Mucosa of stomach (tissue), 1 donor: ENCODE data around the gene FHAD1.

Source experiments
- H3K27me3 ChIP-seq: one replicate; pipeline ENCODE4 v1.7.0; 2013; ENCODE audit warnings: mild to moderate bottlenecking, low read length; ENCODE audit not compliant: control insufficient read depth, insufficient read depth
- H3K36me3 ChIP-seq: one replicate; pipeline ENCODE4 v1.7.0; 2013; ENCODE audit warnings: low read length; ENCODE audit not compliant: control insufficient read depth, insufficient read depth
- H3K4me1 ChIP-seq: one replicate; pipeline ENCODE4 v1.7.0; 2013; ENCODE audit warnings: mild to moderate bottlenecking, low read length; ENCODE audit not compliant: control insufficient read depth, insufficient read depth
- H3K4me3 ChIP-seq: one replicate; pipeline ENCODE4 v1.7.0; 2013; ENCODE audit warnings: low read length
- H3K9ac ChIP-seq: one replicate; pipeline ENCODE4 v1.7.0; 2013; ENCODE audit warnings: mild to moderate bottlenecking, low read length, moderate library complexity
- H3K9me3 ChIP-seq: one replicate; pipeline ENCODE4 v1.7.0; 2013; ENCODE audit warnings: mild to moderate bottlenecking, low read length, moderate library complexity; ENCODE audit not compliant: control insufficient read depth
- donor health status: Pancreatic carcinoma.

The FHAD1 gene

GRCh38 chr1:15308135-15308534, 61.1 kb downstream of the FHAD1 start:
- Histone ChIP-seq H3K27me3 (no peaks in the 10 kb centered on the region), H3K9ac (no peak overlapping the region), H3K4me3 (no peak overlapping the region), H3K4me1 (peaks cover 26% of the 10 kb centered on the region), H3K9me3 (no peaks in the 10 kb centered on the region), H3K36me3 (no peaks in the 10 kb centered on the region)

- H3K36me3 ChIP-seq = no peaks in the 10 kb centered on the region
- H3K4me1 ChIP-seq = peaks cover 26% of the 10 kb centered on the region
- H3K9ac ChIP-seq = no peak overlapping the region
- no peaks in the 10 kb centered on the region for H3K27me3 ChIP-seq
- H3K9me3 ChIP-seq = no peaks in the 10 kb centered on the region
- no peak overlapping the region for H3K4me3 ChIP-seq
Observed at GRCh38 chr1:15308621-15309027, 61.6 kb downstream of the FHAD1 start.

- no peaks in the 10 kb centered on the region for H3K9me3 ChIP-seq
- peaks cover 21% of the 10 kb centered on the region for H3K4me1 ChIP-seq
- no peak overlapping the region for H3K9ac ChIP-seq
- H3K27me3 ChIP-seq = no peaks in the 10 kb centered on the region
- H3K36me3 ChIP-seq = no peaks in the 10 kb centered on the region
- H3K4me3 ChIP-seq = no peak overlapping the region
Observed at GRCh38 chr1:15309687-15310086, 62.7 kb downstream of the FHAD1 start.

DNA sequence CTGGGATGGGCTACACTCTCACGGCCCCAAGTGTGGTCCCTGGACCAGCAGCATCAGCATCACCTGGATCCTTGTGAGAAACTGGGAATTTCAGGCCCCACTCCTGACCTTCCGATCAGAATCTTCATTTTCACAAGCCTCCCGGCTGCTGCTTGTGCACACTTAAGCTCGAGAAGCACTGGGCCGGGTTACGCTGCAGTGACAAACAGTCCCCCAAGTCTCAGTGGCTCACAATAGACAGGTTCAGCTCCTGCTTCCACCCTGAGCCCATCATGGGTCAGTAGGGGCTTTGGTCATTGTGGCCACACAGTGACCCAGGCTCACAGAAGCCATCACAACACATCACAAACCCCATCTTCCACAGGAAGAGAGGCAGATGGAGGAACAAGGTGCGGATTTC, 63.5 kb downstream of the FHAD1 start:
- Histone ChIP-seq H3K9me3 (no peaks in the 10 kb centered on the region), H3K4me3 (no peak overlapping the region), H3K27me3 (no peaks in the 10 kb centered on the region), H3K4me1 (peaks cover 18% of the 10 kb centered on the region), H3K9ac (no peak overlapping the region), H3K36me3 (no peaks in the 10 kb centered on the region)

- no peak overlapping the region for H3K9ac ChIP-seq
- H3K36me3 ChIP-seq = no peaks in the 10 kb centered on the region
- H3K4me3 ChIP-seq = no peak overlapping the region
- H3K9me3 ChIP-seq = no peaks in the 10 kb centered on the region
- no peaks in the 10 kb centered on the region for H3K27me3 ChIP-seq
- peaks cover 18% of the 10 kb centered on the region for H3K4me1 ChIP-seq
Observed at GRCh38 chr1:15311122-15311822, 64.2 kb downstream of the FHAD1 start.

GRCh38 chr1:15311880-15312279, 64.9 kb downstream of the FHAD1 start:
- peaks cover 18% of the 10 kb centered on the region for H3K4me1 ChIP-seq
- H3K9ac ChIP-seq = no peak overlapping the region
- H3K27me3 ChIP-seq = no peaks in the 10 kb centered on the region
- H3K4me3 ChIP-seq = no peak overlapping the region
- no peaks in the 10 kb centered on the region for H3K36me3 ChIP-seq
- H3K9me3 ChIP-seq = no peaks in the 10 kb centered on the region

GRCh38 chr1:15312626-15313411, 65.8 kb downstream of the FHAD1 start:
- H3K36me3 ChIP-seq = no peaks in the 10 kb centered on the region
- H3K9me3 ChIP-seq = no peaks in the 10 kb centered on the region
- no peaks in the 10 kb centered on the region for H3K27me3 ChIP-seq
- no peak overlapping the region for H3K9ac ChIP-seq
- H3K4me3 ChIP-seq = no peak overlapping the region
- H3K4me1 ChIP-seq = peaks cover 14% of the 10 kb centered on the region

- no peaks in the 10 kb centered on the region for H3K36me3 ChIP-seq
- no peak overlapping the region for H3K9ac ChIP-seq
- no peak overlapping the region for H3K4me3 ChIP-seq
- H3K27me3 ChIP-seq = no peaks in the 10 kb centered on the region
- no peaks in the 10 kb centered on the region for H3K4me1 ChIP-seq
- no peaks in the 10 kb centered on the region for H3K9me3 ChIP-seq
Observed at GRCh38 chr1:15314328-15315281, 67.6 kb downstream of the FHAD1 start.

GRCh38 chr1:15315815-15316214, 68.8 kb downstream of the FHAD1 start:
- Histone ChIP-seq H3K9me3 (no peaks in the 10 kb centered on the region), H3K27me3 (no peaks in the 10 kb centered on the region), H3K9ac (no peak overlapping the region), H3K36me3 (no peaks in the 10 kb centered on the region), H3K4me3 (no peak overlapping the region), H3K4me1 (no peaks in the 10 kb centered on the region)

DNA sequence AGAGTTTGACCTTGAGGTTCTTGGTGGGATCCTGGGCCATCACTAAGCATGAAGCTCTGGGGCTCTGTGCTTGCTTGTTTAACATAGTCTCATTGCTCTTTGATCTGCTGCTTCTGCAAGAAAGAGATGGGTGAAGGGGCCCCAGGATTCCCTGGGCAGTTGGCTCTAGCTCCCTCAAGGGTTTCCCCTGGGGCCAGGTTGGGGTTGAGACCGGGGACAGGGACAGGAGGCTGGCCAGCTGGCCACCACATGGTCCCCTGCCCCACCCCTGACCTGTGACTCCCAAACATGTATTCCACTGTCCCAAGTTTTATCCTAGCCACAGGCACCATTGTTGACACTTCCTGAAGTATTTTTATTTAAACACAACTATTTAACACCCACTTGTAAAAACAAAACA, 69.5 kb downstream of the FHAD1 start:
- Histone ChIP-seq H3K36me3 (no peaks in the 10 kb centered on the region), H3K4me3 (no peak overlapping the region), H3K27me3 (no peaks in the 10 kb centered on the region), H3K9me3 (no peaks in the 10 kb centered on the region), H3K4me1 (no peaks in the 10 kb centered on the region), H3K9ac (no peak overlapping the region)

- no peak overlapping the region for H3K9ac ChIP-seq
- H3K4me1 ChIP-seq = peaks cover 16% of the 10 kb centered on the region
- H3K4me3 ChIP-seq = no peak overlapping the region
- H3K36me3 ChIP-seq = no peaks in the 10 kb centered on the region
- H3K9me3 ChIP-seq = no peaks in the 10 kb centered on the region
- no peaks in the 10 kb centered on the region for H3K27me3 ChIP-seq
Observed at GRCh38 chr1:15320267-15320666, 73.2 kb downstream of the FHAD1 start.

GRCh38 chr1:15321601-15322000, 74.6 kb downstream of the FHAD1 start:
- H3K4me3 ChIP-seq = no peak overlapping the region
- no peaks in the 10 kb centered on the region for H3K36me3 ChIP-seq
- no peaks in the 10 kb centered on the region for H3K27me3 ChIP-seq
- H3K9me3 ChIP-seq = no peaks in the 10 kb centered on the region
- no peak overlapping the region for H3K9ac ChIP-seq
- H3K4me1 ChIP-seq = peaks cover 20% of the 10 kb centered on the region
